Liver (tissue), 9 donors: Measurements from ENCODE around the gene KNCN. TPM values are rescaled to one million over a fixed set of nuclear protein-coding genes. Genes with fewer than 3 reads are reported as not detected.

ENCODE experiments used
- DNase-seq: peaks from one replicate; pipeline ENCODE4 v3.0.0-alpha.2; 2017; ENCODE audit warnings: low spot score
- H3K27ac ChIP-seq, 2 donors: one replicate each; pipeline ENCODE4 v1.7.0; 2013; ENCODE audit warnings: inconsistent platforms in 2 of 2, low read length in 2 of 2, control low read depth in 1 of 2, low read depth in 1 of 2, mild to moderate bottlenecking in 1 of 2
- H3K27me3 ChIP-seq, 4 donors: one replicate each; pipeline versions ENCODE4 v1.6.1 to v1.7.0; 2013; ENCODE audit warnings: low read length in 3 of 4, inconsistent platforms in 1 of 4, mild to moderate bottlenecking in 1 of 4, moderate library complexity in 1 of 4; ENCODE audit not compliant: control insufficient read depth in 4 of 4, insufficient read depth in 4 of 4
- H3K36me3 ChIP-seq, 4 donors: one replicate each; pipeline versions ENCODE4 v1.6.1 to v1.7.0; 2013; ENCODE audit warnings: low read length in 3 of 4, mild to moderate bottlenecking in 3 of 4, low read depth in 1 of 4, moderate library complexity in 1 of 4; ENCODE audit not compliant: control insufficient read depth in 4 of 4, insufficient read depth in 3 of 4
- H3K4me1 ChIP-seq, 4 donors: one replicate each; pipeline versions ENCODE4 v1.6.1 to v1.7.0; 2013; ENCODE audit warnings: low read length in 3 of 4, mild to moderate bottlenecking in 3 of 4, moderate library complexity in 1 of 4; ENCODE audit not compliant: control insufficient read depth in 4 of 4, insufficient read depth in 4 of 4
- H3K4me3 ChIP-seq, 3 donors: one replicate each; pipeline versions ENCODE4 v1.6.1 to v1.7.0; 2013; ENCODE audit warnings: low read length in 3 of 3, control low read depth in 1 of 3, low read depth in 1 of 3, mild to moderate bottlenecking in 1 of 3
- H3K9ac ChIP-seq, 2 donors: one replicate each; pipeline ENCODE4 v1.7.0; 2013; ENCODE audit warnings: low read length in 2 of 2, mild to moderate bottlenecking in 2 of 2, moderate library complexity in 2 of 2, control low read depth in 1 of 2, low read depth in 1 of 2
- H3K9me3 ChIP-seq, 4 donors: one replicate each; pipeline versions ENCODE4 v1.6.1 to v1.7.0; 2013; ENCODE audit warnings: low read length in 3 of 4; ENCODE audit not compliant: control insufficient read depth in 4 of 4
- FOXA2 ChIP-seq: IDR thresholded peaks from 2 replicates; pipeline ENCODE4 v1.6.1; 2016; ENCODE audit warnings: antibody characterized with exemption
- NR2F2 ChIP-seq: IDR thresholded peaks from 2 replicates; pipeline ENCODE4 v1.6.1; 2016; ENCODE audit warnings: antibody characterized with exemption
- SP1 ChIP-seq: IDR thresholded peaks from 2 replicates; pipeline ENCODE4 v1.6.1; 2018; ENCODE audit warnings: antibody characterized with exemption, mild to moderate bottlenecking
- TAF1 ChIP-seq: conservative IDR thresholded peaks from 2 replicates; pipeline ENCODE4 v1.6.1; 2016; ENCODE audit warnings: antibody characterized with exemption, mild to moderate bottlenecking
- YY1 ChIP-seq: IDR thresholded peaks from 2 replicates; pipeline ENCODE4 v1.6.1; 2016; ENCODE audit warnings: antibody characterized with exemption, mild to moderate bottlenecking
- whole genome bisulfite sequencing: extraction: QIAGEN DNeasy Blood & Tissue Kit; methylation state at CpG from one replicate; pipeline ENCODE4 v1.1.7; 2013; 5-methylcytosine and 5-hydroxymethylcytosine counted together
- polyA plus RNA-seq, 2 donors: library from polyadenylated mRNA; stranded (reverse) in 1 of 2; unstranded in 1 of 2; fragments of 200-250 nt in 1 of 2; fragments of >200 nt in 1 of 2; fragmentation: Nextera tagmentation in 1 of 2; extraction: Ambion mirVana in 1 of 2; gene quantifications; one replicate each; pipeline versions ENCODE4 v1.2.1 to v1.2.3, GENCODE V29; 2013 to 2015
- total RNA-seq, 2 donors: library from RNA; depleted of rRNA; stranded (reverse); fragments of >200 nt; gene quantifications; one replicate each; pipeline ENCODE4 v1.2.3, GENCODE V29; 2014
- TF ChIP-seq, protein P1 (sequence below): fragments of 150-350 bp; IDR thresholded peaks from 2 replicates; pipeline ENCODE4 v1.5.1; 2017; ENCODE audit warnings: improper control_type of control experiment, low read depth, low read length; ENCODE audit not compliant: missing input control
- TF ChIP-seq, protein P2 (sequence below): IDR thresholded peaks from 2 replicates; pipeline ENCODE4 v1.6.1; 2016; ENCODE audit warnings: antibody characterized with exemption
- TF ChIP-seq, protein P3 (sequence below): IDR thresholded peaks from 2 replicates; pipeline ENCODE4 v1.6.1; 2016; ENCODE audit warnings: antibody characterized with exemption
- TF ChIP-seq, protein P4 (sequence below): IDR thresholded peaks from 2 replicates; pipeline ENCODE4 v1.6.1; 2016; ENCODE audit warnings: antibody characterized with exemption
- TF ChIP-seq, protein P5 (sequence below): IDR thresholded peaks from 2 replicates; pipeline ENCODE4 v1.6.1; 2016; ENCODE audit warnings: antibody characterized with exemption, mild to moderate bottlenecking
- donor health status: healthy.
- donor health status: healthy.
- donor health status: healthy.
- donor health status: healthy.
- donor health status: healthy.

KNCN gene
- total and polyA plus RNA-seq, 4 donors: not detected

DNA sequence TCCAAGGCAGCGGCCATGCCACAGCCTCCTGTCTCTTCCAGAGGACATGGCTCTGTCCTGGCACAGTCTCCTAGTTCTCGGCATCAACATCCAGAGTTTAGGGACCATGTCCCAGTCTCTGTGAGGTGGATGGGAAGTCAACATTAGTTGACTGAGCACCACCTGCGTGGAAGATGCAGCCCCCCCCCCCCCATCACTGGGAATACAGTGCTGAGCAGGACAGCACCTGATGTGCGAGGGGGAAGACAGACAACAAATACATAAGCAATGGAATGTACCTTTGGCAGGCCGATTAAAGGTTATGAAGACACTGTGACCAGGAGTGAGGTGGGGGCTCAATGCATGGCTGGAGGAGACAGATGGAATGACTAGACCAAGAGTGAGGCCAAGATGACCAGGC, 26.6 kb downstream of the KNCN start:
- Histone ChIP-seq H3K9me3 (no peaks in the 10 kb centered on the region), H3K9ac (no peak overlapping the region), H3K27me3 (no peaks in the 10 kb centered on the region), H3K4me1 (peaks cover 0 to 25% (median 17%) of the 10 kb centered on the region in 4 donors), H3K36me3 (no peaks in the 10 kb centered on the region), H3K4me3 (no peak overlapping the region), H3K27ac (no peak overlapping the region)
- TF ChIP-seq NR2F2 (no peak), TAF1 (no peak), SP1 (no peak), FOXA2 (no peak)
- TF ChIP-seq, protein P1, sequence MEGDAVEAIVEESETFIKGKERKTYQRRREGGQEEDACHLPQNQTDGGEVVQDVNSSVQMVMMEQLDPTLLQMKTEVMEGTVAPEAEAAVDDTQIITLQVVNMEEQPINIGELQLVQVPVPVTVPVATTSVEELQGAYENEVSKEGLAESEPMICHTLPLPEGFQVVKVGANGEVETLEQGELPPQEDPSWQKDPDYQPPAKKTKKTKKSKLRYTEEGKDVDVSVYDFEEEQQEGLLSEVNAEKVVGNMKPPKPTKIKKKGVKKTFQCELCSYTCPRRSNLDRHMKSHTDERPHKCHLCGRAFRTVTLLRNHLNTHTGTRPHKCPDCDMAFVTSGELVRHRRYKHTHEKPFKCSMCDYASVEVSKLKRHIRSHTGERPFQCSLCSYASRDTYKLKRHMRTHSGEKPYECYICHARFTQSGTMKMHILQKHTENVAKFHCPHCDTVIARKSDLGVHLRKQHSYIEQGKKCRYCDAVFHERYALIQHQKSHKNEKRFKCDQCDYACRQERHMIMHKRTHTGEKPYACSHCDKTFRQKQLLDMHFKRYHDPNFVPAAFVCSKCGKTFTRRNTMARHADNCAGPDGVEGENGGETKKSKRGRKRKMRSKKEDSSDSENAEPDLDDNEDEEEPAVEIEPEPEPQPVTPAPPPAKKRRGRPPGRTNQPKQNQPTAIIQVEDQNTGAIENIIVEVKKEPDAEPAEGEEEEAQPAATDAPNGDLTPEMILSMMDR: no peak
- TF ChIP-seq, protein P2, sequence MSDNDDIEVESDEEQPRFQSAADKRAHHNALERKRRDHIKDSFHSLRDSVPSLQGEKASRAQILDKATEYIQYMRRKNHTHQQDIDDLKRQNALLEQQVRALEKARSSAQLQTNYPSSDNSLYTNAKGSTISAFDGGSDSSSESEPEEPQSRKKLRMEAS: no peak
- TF ChIP-seq, protein P3, sequence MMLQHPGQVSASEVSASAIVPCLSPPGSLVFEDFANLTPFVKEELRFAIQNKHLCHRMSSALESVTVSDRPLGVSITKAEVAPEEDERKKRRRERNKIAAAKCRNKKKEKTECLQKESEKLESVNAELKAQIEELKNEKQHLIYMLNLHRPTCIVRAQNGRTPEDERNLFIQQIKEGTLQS: no peak
- TF ChIP-seq, protein P4, sequence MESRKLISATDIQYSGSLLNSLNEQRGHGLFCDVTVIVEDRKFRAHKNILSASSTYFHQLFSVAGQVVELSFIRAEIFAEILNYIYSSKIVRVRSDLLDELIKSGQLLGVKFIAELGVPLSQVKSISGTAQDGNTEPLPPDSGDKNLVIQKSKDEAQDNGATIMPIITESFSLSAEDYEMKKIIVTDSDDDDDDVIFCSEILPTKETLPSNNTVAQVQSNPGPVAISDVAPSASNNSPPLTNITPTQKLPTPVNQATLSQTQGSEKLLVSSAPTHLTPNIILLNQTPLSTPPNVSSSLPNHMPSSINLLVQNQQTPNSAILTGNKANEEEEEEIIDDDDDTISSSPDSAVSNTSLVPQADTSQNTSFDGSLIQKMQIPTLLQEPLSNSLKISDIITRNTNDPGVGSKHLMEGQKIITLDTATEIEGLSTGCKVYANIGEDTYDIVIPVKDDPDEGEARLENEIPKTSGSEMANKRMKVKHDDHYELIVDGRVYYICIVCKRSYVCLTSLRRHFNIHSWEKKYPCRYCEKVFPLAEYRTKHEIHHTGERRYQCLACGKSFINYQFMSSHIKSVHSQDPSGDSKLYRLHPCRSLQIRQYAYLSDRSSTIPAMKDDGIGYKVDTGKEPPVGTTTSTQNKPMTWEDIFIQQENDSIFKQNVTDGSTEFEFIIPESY: no peak
- TF ChIP-seq, protein P5, sequence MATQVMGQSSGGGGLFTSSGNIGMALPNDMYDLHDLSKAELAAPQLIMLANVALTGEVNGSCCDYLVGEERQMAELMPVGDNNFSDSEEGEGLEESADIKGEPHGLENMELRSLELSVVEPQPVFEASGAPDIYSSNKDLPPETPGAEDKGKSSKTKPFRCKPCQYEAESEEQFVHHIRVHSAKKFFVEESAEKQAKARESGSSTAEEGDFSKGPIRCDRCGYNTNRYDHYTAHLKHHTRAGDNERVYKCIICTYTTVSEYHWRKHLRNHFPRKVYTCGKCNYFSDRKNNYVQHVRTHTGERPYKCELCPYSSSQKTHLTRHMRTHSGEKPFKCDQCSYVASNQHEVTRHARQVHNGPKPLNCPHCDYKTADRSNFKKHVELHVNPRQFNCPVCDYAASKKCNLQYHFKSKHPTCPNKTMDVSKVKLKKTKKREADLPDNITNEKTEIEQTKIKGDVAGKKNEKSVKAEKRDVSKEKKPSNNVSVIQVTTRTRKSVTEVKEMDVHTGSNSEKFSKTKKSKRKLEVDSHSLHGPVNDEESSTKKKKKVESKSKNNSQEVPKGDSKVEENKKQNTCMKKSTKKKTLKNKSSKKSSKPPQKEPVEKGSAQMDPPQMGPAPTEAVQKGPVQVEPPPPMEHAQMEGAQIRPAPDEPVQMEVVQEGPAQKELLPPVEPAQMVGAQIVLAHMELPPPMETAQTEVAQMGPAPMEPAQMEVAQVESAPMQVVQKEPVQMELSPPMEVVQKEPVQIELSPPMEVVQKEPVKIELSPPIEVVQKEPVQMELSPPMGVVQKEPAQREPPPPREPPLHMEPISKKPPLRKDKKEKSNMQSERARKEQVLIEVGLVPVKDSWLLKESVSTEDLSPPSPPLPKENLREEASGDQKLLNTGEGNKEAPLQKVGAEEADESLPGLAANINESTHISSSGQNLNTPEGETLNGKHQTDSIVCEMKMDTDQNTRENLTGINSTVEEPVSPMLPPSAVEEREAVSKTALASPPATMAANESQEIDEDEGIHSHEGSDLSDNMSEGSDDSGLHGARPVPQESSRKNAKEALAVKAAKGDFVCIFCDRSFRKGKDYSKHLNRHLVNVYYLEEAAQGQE: no peak
- 71% methylated on average over 5 of the region's 5 CpGs for WGBS
- DNase-seq: no peak

DNA sequence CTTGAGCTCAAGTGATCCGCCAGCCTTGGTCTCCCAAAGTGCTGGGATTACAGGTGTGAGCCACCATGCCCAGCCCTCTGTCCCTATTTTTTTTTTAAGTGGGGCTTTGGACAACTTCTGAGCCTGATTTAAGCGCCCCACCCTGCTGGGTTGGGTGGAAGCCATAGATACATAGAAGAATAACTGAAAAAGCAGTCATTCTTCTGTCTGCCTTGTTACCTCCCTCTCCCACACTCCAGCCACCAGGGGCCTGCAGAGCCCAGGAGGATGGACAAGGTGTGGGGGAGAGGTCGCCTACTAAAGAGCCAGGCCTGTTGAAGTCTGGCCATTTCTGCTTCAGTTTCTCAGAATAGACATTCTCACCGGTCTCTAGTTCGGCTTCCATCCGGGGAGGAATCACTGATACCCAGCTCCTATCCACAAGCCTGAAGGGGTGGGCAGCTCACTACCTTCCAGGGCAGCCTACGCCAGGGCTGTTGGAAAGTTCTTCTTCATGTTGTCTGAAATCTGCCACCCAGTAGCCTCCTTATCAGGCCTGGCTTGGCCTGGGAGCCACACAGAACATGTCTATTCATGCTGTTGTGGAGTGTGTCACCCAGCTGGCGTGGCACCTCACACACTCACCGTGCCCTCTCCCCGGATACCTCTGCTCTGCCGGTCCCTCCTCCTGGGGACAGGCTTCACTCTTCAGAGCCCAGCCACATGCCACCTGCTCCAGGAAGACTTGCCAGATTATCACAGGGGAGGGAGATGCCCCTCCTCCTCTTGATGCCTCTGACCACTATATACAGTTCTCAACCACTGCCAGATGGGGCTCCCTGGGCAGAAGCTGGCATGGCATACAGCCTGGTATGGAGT, 27.7 kb downstream of the KNCN start:
- Histone ChIP-seq H3K9ac (no peak overlapping the region), H3K9me3 (no peaks in the 10 kb centered on the region), H3K27ac (no peak overlapping the region), H3K36me3 (no peaks in the 10 kb centered on the region), H3K4me3 (no peak overlapping the region), H3K27me3 (peaks cover 0 to 2% (median 0%) of the 10 kb centered on the region in 4 donors), H3K4me1 (peaks cover 0 to 25% (median 17%) of the 10 kb centered on the region in 4 donors)
- WGBS: 92% methylated on average over 11 of the region's 11 CpGs
- DNase-seq: no peak
- TF ChIP-seq YY1: no peak
